ENCODE data around the gene BICD2.

BICD2 gene

DNA sequence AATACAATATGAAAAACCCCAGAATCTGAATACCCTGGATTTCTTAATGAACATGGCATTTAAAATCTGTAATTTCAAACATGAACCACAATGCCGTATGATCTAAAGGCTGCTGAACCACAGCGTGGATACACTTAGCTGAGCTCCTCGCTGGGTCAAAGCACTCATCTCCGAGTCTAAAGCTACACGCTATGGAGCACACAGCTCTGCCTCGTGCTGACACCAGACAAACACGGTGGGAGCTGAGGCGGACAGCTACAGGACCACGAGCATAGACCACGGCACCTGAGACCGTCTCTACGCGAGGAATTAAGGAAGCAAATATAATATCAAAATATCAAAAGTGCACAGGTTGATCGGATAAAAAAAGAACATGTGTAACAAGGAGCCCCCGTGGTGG, 51.9 kb downstream of the BICD2 start:
- no peak for DNase-seq

DNA sequence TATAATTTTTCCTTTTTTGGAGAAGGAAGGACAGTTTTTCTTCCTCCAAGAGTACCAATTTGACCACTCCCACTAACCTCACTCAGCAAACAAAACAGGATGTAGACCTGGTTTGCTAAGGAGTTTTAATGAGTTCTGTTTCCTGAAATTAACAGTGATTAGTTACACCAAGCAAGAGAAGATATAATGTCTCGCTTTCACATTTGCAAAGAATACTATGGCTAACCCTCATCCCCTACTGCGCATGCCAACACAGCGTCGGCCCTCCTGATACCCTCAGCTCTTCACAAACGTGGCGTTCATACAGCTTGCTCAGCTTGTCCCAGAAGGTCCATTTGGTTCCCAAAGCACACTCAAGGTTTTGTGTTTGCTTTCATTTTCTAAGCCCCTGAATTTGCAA, 52.8 kb downstream of the BICD2 start:
- no peak for DNase-seq

DNA sequence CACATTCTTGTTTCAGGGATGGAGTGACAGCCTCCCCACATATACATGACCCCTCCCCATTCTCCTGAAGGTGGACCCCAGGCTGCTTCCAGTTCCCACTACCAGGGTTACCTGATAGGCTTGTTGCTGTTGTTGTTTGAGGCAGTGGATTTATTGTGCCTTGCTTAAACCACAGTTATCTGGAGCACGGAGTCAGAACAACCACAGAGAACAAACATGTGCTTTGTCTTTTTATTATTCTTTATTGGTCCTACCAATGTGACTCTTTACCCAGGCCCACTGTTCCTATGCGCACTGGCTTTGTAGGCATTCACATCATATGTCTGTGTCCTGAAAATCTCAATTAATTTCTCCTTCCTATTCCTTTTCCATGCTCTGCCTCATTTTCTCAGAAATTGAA, 53.5 kb downstream of the BICD2 start:
- no peak for DNase-seq

DNA sequence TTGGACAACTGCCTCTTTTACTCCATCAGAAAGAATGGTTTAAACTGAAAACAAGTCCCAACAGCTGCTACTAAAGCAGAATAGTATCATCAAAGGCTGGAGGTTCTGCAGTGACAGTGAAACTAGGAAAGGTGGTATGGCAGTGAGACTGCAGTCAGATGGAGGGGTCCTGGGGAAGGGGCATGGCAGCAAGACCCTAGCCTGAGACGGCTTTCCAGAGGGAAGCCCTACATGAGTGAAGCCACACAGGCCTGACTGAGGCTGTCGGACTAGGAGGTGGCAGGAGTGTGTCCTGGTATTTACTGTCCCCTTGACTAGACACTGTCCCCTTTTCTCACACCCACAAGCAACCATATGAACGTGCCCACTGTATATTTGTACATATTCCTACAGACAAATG, 54.3 kb downstream of the BICD2 start:
- DNase-seq = no peak

DNA sequence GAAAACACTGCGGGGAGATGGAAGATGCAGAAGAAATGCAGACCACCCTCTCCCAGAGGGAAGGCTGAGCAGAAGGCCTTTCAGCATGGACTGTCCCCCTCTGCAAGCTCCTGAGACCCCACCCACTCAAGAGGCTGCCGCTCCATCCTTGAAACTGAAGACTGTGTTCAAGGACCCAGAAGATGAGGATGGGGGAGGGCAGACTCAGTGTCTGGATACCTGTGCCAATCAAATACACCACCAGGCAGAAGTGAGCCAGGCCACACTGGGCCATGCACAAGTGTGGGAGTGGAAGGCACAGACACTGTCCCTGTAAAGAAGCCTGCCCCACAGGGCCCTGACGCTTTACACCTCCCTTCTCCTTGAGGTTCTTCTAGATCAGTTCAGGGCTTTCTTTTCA, 54.7 kb downstream of the BICD2 start:
- DNase-seq = no peak

DNA sequence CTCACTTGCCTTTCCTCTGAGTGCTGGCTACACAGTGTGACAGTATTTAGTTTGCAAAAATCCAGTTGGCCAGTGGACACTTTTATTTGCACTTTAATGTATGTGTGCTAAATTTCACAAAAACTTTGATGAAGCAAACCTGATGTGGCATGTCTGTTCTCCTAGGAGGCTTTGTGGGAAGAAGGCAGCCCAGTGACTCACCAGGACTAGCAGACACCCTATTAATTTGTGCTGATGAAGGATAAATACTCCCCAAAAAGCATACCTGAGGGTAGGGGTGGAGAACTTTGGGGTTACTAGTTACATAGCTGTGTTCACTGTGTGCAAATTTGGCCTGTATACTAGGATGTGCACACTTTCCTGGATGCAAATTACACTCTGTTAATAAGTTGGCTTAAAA, 55.4 kb downstream of the BICD2 start:
- DNase-seq = no peak

DNA sequence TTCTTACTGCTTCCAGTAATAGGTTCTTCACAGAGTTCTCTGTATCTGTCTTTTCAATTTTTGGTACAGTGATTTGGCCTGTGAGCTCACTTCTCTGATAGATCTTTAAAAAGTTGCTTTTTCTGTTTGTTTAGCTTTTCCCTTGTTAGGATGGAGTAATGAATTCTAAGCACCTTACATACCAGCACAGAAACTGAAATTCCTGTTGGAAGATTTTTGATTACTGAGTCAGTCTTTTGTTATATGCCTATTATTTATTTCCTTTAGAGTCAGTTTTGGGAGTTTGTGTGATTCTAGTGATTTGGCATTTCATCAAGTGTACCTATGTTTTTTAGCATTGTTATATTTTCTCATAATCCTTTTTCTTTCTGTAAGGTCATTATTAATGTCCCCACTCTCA, 57.1 kb downstream of the BICD2 start:
- no peak for DNase-seq

DNA sequence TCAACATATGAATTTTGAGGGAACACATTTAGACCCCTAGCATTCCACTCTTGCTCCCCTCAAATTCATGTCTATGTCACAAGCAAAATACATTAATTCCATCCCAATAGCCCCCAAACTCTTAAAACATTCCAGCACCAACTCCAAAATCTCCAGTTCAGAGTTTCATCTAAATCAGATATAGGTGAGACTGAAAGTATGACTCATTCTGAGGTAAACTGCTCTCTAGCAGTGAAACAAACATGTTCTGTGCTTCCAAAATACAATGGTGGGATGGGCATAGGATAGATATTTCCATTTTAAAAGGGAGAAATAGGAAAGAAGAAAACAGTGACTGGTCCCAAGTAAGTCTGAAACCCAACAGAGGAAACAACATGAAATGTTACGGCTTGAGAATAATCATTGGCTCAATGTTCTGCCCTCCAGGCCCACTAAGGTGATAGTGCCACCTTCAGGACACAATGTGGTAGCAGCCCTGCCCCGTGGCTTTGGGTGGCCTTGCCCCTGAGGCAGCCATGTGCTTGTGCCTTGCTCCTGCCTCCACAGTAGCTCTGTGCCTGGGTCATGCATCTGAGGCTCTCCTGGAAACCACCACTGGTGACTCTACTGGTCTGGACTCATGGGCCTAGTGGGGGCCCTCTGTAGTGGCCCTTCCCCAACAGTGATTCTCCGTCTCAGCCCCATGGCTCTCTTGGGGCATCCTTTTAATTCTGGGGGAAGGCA, 58.3 kb downstream of the BICD2 start:
- no peak for DNase-seq

DNA sequence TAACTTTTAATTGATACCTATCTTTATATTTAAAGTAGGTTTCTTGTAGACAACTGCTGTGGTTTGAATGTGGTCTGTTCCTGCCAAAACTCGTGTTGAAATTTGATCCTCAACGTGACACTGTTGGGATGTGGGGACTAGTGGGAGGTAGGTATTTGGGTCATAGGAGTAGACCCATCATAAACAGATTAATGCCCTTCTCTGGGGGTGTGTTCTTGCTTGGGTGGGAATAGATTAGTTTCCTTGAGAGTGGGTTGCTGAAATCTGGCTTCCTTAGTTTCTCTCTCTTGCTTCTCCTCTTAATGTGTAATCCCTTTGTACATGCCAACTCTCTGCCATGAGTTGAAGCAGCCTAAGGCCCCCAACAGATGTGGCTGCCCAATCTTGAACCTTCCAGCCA, 60.1 kb downstream of the BICD2 start:
- no peak for DNase-seq

DNA sequence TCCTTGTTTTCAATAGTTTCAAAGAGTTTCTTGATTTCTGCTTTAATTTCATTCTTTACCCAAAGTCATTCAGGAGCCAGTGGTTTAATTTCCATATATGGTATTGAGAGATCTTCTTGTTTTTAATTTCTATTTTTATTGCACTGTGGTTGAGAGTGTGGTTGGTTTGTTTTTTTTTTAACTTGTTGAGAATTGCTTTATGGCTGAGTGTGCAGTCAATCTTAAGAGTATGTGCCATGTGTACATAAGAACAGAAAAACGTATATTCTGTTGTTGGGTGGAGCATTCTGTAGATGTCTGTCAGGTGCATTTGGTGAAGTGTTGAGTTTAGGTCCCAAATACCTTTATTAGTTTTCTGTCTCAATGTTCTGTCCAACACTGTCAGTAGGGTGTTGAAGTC, 68.0 kb downstream of the BICD2 start:
- no peak for DNase-seq

DNA sequence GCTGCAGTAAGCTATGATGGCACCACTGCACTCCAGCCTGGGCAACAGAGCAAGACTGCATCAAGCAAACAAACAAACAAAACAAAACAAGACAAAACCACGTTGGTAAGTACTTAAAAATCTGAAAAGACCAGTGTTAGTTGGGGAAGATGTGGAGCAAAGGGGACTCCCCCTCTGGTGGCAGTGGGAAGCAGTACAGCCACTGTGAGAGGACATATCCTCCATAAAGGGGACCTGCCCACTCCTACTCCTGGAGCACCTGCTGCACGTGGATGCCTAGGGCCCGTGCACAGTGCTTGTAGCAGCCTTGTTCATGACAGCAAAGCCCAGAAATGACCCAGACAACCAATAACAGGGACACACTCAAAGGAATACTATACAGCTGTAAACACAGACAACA, 77.7 kb downstream of the BICD2 start:
- DNase-seq = no peak

DNA sequence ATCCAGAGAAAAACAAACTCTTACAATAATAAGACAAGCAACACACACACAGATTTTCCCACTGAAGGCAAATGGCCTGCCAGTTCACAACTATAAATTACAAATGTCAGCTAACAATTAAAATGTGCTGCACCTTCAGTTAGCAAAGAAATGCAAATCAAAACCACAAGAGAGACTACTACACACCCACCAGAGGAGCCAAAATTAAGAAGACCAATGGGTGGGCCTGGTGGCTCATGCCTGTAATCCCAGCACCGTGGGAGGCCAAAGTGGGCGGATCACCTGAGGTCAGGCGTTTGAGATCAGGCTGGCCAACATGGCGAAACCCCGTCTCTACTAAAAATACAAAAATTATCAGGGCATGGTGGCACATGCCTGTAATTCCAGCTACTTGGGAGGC, 79.6 kb downstream of the BICD2 start:
- no peak for DNase-seq

DNA sequence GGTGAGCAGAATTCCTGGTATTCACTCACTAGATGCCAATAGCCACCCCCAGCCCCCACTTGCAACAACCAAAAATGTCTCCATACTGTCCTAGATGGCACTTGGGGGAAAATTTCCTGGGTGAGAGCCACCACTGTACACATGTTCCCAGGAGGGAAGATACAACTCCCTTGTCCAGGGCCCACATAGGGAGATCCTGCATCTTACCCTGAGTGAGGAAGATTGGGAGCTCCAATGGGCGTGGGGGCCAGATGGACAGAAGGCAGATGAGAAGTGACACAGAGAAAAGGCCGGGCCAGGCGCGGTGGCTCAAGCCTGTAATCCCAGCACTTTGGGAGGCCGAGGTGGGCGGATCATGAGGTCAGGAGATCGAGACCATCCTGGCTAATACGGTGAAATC, 82.4 kb downstream of the BICD2 start:
- DNase-seq = no peak

DNA sequence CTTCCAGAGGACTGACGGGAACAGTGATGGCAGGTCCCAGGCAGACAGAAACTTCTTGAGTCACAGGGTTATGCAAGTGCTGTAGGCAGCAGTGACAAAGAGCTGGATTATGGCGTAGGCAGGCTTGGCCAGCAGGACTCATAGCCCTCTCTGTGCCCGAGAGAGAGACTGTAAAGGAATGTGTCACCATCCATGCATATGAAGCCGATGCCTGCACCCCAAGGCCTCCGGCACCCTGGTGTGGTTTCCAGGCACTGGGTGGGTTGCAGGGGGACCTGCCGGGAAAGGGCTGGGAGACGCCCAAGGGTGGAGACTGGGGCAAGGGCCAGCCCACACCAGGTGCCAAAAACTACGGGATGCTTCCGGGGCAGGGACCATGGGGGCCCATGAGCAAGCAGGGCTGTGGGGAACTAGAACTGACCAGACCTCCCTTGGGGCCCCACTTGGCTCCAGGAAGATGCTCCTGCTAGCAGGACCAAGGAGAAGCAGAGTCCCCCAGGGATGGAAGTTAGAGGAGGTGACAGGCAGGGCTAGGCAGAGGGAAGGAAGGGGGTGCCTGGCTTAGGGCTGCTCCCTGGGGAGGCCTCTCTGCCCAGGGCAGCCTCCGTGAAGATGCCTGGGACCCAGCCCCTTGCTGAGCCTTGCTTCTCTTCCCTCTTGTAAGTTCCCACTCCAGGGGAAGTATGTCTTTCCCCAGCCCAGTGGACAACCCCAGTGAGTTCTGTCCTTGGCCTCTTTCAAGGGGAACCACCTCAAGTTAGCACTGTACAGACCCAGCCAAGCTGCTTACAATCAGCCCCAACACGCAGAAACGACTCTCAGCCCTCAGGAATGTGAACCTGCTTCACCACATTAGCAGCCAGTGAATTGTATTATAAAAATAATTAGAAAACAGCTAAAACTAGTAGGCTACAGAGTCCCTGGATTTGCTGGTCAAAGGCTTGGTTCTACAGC, 84.2 kb downstream of the BICD2 start:
- DNase-seq = no peak

DNA sequence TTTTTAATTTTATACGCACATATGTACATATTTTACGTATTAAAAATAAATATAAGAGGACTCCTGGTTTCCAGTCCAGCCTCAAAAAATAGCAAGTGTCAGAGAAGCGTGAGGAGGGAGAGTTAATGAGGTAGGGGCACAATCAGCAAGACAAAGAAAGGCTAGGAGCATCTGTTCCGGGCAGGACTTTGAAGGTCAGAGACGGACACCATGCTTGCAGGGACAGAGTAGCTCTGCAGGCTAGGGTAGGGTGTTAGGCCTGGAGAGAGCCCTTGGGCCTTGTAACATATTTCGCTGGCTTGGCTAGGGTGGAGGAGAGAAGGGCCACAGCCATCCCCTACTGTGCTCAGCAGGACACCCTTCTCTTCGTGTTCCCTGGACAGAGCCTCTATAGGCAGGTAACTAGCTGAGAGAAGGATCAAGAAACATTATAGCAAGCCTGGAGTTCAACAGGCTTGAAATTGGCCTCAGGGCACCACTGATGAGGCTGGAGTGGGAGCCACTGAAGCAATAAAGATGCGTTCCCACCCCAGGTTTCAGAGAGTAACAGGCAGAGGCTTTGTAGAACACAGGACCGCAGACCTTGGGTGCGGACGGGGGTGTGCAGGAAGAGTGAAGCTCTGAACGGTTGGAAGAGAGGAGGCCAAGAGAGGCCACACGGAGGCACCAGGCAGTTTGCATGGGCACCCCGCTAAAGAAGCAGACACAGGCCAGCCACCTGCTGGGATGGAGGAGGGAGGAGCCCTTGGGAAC, 85.0 kb downstream of the BICD2 start:
- DNase-seq = no peak

DNA sequence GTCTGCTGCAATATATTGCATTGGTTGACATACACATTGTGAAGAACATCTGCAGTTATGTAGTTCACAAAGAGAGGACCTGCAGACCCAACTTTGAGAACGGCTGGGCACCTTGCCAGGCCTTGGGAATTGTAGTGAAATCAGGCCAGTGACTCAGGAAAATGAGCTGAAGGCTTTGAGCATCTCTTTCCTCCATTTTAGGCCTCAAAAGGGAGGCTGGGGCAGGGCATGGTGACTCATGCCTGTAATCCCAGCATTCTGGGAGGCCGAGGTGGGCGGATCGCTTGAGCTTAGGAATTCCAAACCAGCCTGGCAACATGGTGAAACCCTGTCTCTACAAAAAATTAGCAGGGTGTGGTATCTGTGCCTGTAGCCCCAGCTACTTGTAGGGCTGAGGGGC, 93.3 kb downstream of the BICD2 start:
- DNase-seq = no peak

DNA sequence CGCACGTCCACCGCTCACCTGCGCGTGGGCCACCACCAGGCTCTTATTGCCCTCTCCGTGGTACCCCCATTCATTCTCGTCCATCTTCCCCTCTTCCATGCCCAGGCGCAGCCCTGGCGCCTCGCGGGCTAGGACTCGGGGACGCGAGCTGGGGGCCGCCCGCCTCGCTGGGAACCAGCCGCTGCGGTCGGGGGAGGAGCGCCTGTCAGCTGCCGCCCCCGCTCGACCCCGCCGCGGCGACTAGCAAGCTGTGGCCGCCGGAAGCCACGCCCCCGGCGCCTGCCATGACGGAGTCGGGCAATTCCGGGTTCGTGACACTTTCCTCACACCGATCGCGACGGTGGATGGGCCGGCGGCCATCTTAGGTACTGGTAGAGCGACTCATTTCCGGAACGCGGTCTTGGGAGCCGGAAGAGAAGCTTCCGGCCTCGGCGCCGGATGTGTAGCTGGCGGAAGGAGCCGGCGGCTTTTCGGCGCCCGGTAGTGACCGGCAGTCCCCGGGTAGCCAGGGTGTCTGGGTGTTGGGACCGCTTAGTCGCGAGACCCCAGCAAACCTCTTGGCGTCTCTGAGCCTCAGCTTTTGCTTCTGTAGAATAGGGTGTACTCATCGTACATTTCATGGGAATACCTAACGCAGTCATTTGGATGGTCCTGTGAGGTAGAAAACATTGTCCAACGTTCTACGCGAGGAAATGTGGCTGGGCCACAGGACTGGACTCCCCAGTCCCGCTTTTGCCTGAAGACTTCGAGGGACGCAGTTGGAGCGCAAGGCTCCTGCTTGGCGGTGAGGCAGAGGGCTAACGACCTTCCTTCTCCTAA, 94.5 kb downstream of the BICD2 start, which contains the start of gene IPPK:
Gene IPPK, minus strand, starts transcription at position 242 of the 819 bp plus-strand sequence. Its CDS starts 143 bp downstream, at position 99.
- DNase-seq = peak; percentile 99

DNA sequence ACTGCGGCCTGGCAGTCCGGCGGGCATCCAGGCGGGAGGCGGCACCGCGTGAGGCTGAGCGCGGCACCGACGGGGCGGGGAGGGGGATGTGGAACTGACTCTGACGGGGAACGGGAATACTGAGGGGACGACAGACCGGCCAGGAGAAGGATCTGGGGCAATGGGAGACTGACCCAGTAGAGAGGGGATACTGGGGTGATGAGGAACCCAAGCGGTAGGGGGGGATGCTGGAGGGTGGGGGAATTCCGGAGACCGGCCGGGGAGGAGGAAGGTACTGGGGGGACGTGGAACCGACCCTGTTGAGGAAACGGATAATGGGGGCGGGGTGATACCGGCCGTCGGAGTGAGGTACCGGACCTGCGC, 95.1 kb downstream of the BICD2 start:
- no peak for DNase-seq

DNA sequence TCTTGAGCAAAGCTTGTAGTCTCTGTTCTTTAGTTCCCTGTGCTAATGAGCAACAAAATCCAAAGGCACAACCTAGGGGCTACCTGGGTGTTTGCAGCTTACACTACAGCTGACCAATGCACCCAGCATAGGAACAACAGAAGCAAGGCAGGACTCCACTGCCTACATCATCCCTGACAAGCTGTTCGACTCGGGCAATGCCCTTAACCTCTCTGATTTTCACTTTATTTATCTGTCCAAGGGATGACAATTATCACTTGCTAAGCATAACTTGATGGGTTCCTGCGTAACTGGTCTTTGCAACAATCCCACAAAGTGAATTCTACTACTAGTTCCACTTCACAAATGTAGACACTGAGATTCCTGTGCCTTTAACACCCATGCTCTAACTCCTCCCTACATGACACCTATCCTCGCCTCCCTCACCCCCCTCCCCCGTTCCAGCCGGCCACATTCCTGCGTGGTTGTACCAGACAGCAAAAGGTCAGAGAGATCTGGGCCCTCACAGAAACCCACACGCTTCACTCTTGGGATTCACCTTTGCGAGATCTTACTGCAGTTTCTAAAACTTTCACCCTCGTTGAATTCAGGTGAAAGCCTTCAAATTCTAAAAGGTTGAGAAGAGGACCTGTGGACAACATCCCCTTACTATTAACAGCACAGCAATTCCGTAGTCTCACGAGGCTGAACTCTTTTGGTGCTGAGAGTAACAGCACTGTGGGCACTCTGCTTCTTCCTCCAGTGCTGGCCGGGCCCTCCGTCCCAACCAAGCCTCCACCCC, 95.7 kb downstream of the BICD2 start:
- peak; percentile 66 for DNase-seq

DNA sequence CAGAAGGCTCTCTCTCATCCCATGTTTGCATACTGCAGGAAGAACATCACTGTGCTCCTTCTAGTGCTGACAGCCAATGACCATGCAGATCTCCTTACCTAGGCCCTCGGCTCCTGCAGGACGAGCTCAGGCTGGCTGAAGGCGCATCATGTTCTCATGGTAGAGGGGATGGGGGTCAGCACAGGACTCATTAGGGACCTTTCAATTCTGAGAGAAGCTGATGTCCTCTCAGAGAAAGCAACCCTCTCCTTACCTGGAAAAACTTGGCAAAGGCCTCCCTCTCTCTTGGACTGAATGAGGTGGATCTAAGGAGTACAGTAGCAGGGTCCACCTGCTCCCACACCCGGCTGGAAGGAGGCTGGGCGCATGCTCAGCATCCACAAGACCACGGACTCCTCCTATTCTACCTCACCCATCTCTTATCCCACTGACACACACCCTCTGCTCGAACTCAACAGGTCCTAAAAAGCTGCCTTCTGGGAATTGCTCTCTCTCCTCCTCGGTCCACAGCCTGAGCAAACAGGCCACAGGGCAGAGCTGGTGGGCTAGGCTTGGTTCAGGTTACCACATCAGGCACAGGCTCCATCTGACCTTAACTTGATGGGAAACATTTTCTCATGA, 97.6 kb downstream of the BICD2 start:
- DNase-seq = no peak

DNA sequence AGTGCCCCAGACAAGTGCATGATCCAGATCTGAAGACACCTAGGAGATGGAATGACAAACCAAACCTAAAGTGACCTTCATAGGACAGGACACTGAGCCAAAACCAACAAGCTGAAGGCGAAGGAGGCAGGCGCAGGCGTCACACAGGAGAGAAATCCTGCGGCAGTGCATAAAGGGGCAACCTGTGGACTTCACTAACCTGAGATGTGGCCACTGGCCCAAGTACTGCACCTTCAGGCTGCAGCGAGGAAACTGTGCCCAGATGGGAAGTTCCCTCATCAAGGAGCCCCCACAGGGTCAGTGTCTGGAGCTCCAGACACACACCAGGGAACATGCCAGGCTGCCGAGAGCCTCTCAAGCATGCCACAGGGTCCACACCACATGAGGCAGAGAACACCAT, 98.4 kb downstream of the BICD2 start:
- no peak for DNase-seq
